Measurements from ENCODE around the gene RBM38. TPM values are rescaled to one million over a fixed set of nuclear protein-coding genes. Genes with fewer than 3 reads are reported as not detected.

Gene RBM38
- total and polyA plus RNA-seq, 9 donors: 6.3 to 77.6 (median 36.6) TPM

DNA sequence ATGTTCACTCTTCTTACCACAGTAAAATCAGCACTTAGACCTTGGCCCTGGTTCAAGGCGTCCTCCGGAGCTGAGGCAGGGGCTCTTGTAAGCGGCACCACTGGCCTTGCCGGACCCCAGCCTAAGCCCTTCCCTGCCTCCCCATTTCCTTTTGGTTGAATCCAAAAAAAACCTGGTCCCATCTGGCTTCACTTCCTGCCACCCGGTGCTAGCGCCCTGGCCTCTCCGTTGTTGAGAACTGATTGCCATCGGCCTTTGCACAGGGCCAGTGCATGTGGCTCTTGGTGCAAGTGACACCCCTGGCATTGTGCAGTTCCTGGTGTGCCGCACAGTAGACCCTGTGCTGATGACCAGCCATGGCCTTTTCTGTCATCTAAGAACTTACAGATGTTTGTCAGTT, 19.0 kb upstream of the RBM38 start:
- Histone ChIP-seq H3K4me3 (no peak overlapping the region), H3K9me3 (no peaks in the 10 kb centered on the region), H3K4me1 (ENCODE audit: insufficient read depth) (no peaks in the 10 kb centered on the region), H3K27ac (no peak overlapping the region), H3K27me3 (no peaks in the 10 kb centered on the region), H3K36me3 (no peaks in the 10 kb centered on the region)
- WGBS, 3 donors: 70 to 82% (median 72%) methylated on average over 9 of the region's 9 CpGs
- no peak for TF ChIP-seq POLR2A (IDR thresholded peaks at IDR 0.05)
- no peak for TF ChIP-seq CTCF (IDR thresholded peaks at IDR 0.05)
- no peak for TF ChIP-seq EP300 (IDR thresholded peaks at IDR 0.05)
- no peak for DNase-seq
- intact Hi-C loops (cut with DNase I): loop anchor here in 2 of 4 donors (5.0 to 10.0 kb wide), 2 partner anchors 130 to 223 kb away; no protein-coding TSS in a partner anchor

GRCh38 chr20:57372581-57373350, 18.4 kb upstream of the RBM38 start:
- H3K36me3 ChIP-seq: no peaks in the 10 kb centered on the region
- TF ChIP-seq EP300 (IDR thresholded peaks at IDR 0.05) (no peak), POLR2A (IDR thresholded peaks at IDR 0.05) (no peak), CTCF (IDR thresholded peaks at IDR 0.05) (no peak)
- DNase-seq: no peak
- H3K4me3 ChIP-seq: no peak overlapping the region
- H3K9me3 ChIP-seq: no peaks in the 10 kb centered on the region
- no peaks in the 10 kb centered on the region for H3K4me1 ChIP-seq (ENCODE audit: insufficient read depth)
- intact Hi-C loops (cut with DNase I): loop anchor here in 2 of 4 donors (5.0 to 10.0 kb wide), 2 partner anchors 130 to 222 kb away; no protein-coding TSS in a partner anchor
- H3K27ac ChIP-seq: no peak overlapping the region
- no peaks in the 10 kb centered on the region for H3K27me3 ChIP-seq
- WGBS, 3 donors: 79 to 84% (median 79%) methylated on average over 25 of the region's 25 CpGs

GRCh38 chr20:57374343-57374930, 16.8 kb upstream of the RBM38 start:
- Histone ChIP-seq H3K4me3 (no peak overlapping the region), H3K27ac (no peak overlapping the region), H3K36me3 (no peaks in the 10 kb centered on the region), H3K27me3 (no peaks in the 10 kb centered on the region), H3K9me3 (no peaks in the 10 kb centered on the region), H3K4me1 (ENCODE audit: insufficient read depth) (no peaks in the 10 kb centered on the region)
- intact Hi-C loops (cut with DNase I): loop anchor here in 2 of 4 donors (5.0 to 10.0 kb wide), 2 partner anchors 128 to 220 kb away; no protein-coding TSS in a partner anchor
- no peak for DNase-seq
- TF ChIP-seq CTCF (IDR thresholded peaks at IDR 0.05): no peak
- no peak for TF ChIP-seq POLR2A (IDR thresholded peaks at IDR 0.05)
- TF ChIP-seq EP300 (IDR thresholded peaks at IDR 0.05): no peak
- 78 to 86% (median 80%) methylated on average over 12 of the region's 12 CpGs for WGBS, 3 donors

DNA sequence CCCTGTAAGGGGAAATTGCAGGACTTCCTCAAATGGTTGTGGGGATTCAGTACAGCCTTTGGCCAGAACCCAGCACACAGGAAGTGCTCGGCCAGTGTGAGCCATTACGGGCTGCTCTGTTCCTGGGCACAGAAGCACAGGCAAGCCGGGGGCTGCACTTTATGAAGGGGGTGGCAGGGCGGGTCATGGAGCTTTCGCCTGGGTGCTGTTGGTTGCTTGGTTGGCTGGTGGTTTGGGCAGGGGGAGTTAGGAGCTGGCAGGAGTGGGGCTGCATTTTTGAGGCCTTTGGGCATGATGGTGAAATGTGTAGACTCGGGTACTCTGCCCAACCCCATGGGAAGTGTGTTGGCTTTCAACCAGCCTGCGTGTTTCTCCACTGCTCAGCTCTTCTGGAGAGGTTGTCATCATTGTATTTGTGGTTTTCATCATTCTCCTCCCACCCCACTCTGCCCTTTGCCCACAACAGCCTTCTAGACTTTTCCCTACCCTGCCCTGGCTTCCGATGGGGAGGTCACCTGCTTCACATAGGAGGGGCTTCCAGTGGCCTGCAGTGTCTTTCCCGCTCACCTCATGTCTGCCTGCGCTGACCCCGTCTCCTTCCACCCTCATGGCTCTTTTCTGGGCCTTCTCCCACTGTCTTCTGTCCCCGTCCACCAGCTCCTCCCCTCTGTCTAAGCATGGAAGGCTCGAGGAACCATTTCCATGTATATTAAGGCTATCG, 16.1 kb upstream of the RBM38 start:
- intact Hi-C loops (cut with DNase I): loop anchor here in 2 of 4 donors (5.0 to 10.0 kb wide), 2 partner anchors 127 to 220 kb away; no protein-coding TSS in a partner anchor
- Histone ChIP-seq H3K4me1 (ENCODE audit: insufficient read depth) (no peaks in the 10 kb centered on the region), H3K9me3 (no peaks in the 10 kb centered on the region), H3K27ac (no peak overlapping the region), H3K27me3 (no peaks in the 10 kb centered on the region), H3K4me3 (no peak overlapping the region), H3K36me3 (no peaks in the 10 kb centered on the region)
- 82 to 85% (median 83%) methylated on average over 14 of the region's 14 CpGs for WGBS, 3 donors
- TF ChIP-seq CTCF (IDR thresholded peaks at IDR 0.05): no peak
- TF ChIP-seq POLR2A (IDR thresholded peaks at IDR 0.05): no peak
- no peak for TF ChIP-seq EP300 (IDR thresholded peaks at IDR 0.05)
- DNase-seq: no peak
